Thyroid gland (tissue), 4 donors: ENCODE results near the gene SLC51B. TPM values are rescaled to one million over a fixed set of nuclear protein-coding genes. Genes with fewer than 3 reads are reported as not detected.

ENCODE experiments used
- DNase-seq, 2 donors: peaks; one replicate each; pipeline ENCODE4 v3.0.0-alpha.2; 2019
- H3K27ac ChIP-seq, 3 donors: fragments of 200-600 bp; sonication (generic); 1 replicate in 2 of 3; 2 replicates in 1 of 3; pipeline ENCODE4 v1.5.1; 2016 to 2019; ENCODE audit warnings: mild to moderate bottlenecking in 1 of 3, moderate library complexity in 1 of 3
- H3K27me3 ChIP-seq: fragments of 200-600 bp; sonication (generic); one replicate; pipeline ENCODE4 v1.5.1; 2019
- H3K36me3 ChIP-seq, 2 donors: fragments of 200-600 bp; sonication (generic); one replicate each; pipeline ENCODE4 v1.5.1; 2016 to 2019
- H3K4me1 ChIP-seq, 2 donors: fragments of 200-600 bp; sonication (generic); one replicate each; pipeline ENCODE4 v1.5.1; 2017 to 2019
- H3K4me3 ChIP-seq, 3 donors: fragments of 200-600 bp; sonication (generic); replicated peaks in 1 of 3; 1 replicate in 2 of 3; 2 replicates in 1 of 3; pipeline ENCODE4 v1.5.1; 2016; ENCODE audit warnings: mild to moderate bottlenecking in 1 of 3
- H3K9me3 ChIP-seq: fragments of 200-600 bp; sonication (generic); one replicate; pipeline ENCODE4 v1.5.1; 2017
- CTCF ChIP-seq, 6 experiments: fragments of 200-600 bp in 3 of 6; fragments of 450-650 bp in 3 of 6; sonication (generic) in 3 of 6; IDR thresholded peaks; one replicate each; pipeline ENCODE4 v1.5.1; 2016 to 2019; ENCODE audit warnings: antibody characterized with exemption in 6 of 6, mild to moderate bottlenecking in 2 of 6, inconsistent platforms in 1 of 6, moderate library complexity in 1 of 6
- POLR2A ChIP-seq, 2 donors: fragments of 450-650 bp; IDR thresholded peaks; one replicate each; pipeline ENCODE4 v1.6.1; 2017; ENCODE audit warnings: antibody characterized with exemption in 2 of 2, mild to moderate bottlenecking in 2 of 2, moderate library complexity in 1 of 2
- WGBS, 2 donors: methylation state at CpG; one replicate each; pipeline ENCODE4 v1.1.5; 2017; 5-methylcytosine and 5-hydroxymethylcytosine counted together
- intact Hi-C: fragments of 100-400 bp; cut with DNase I; formaldehyde crosslinking; loops from one replicate; pipeline ENCODE4 v1.15.1; 2023
- total RNA-seq, 4 donors: library from RNA; depleted of rRNA; stranded (reverse); fragments of >200 nt; gene quantifications; one replicate each; pipeline ENCODE4 v1.2.3, GENCODE V29; 2016

The SLC51B gene
- total RNA-seq, 4 donors from 2014 or later: not detected

GRCh38 chr15:65082303-65082953 lies 37.2 kb downstream of the SLC51B start:
- Histone ChIP-seq H3K9me3 (no peaks in the 10 kb centered on the region), H3K27me3 (no peaks in the 10 kb centered on the region), H3K36me3 (no peaks in the 10 kb centered on the region), H3K4me1 (peaks cover 45 to 77% of the 10 kb centered on the region in 2 donors), H3K27ac (peak overlapping the region in 2 of 3 donors; percentile 60 to 69), H3K4me3 (no peak overlapping the region)
- TF ChIP-seq POLR2A (IDR thresholded peaks at IDR 0.05) (no peak), CTCF (IDR thresholded peaks at IDR 0.05) (no peak)
- intact Hi-C loops: no loop called here
- peak in 1 of 2 donors; percentile 33 for DNase-seq
- WGBS, 2 donors: 49 to 58% methylated on average over 7 of the region's 7 CpGs

GRCh38 chr15:65083262-65083701 lies 38.1 kb downstream of the SLC51B start:
- WGBS, 2 donors: 48 to 55% methylated on average over 7 of the region's 7 CpGs
- Histone ChIP-seq H3K9me3 (no peaks in the 10 kb centered on the region), H3K27me3 (no peaks in the 10 kb centered on the region), H3K27ac (peak overlapping the region in 1 of 3 donors; percentile 60), H3K4me3 (no peak overlapping the region), H3K4me1 (peaks cover 54 to 77% of the 10 kb centered on the region in 2 donors), H3K36me3 (no peaks in the 10 kb centered on the region)
- TF ChIP-seq POLR2A (IDR thresholded peaks at IDR 0.05) (no peak), CTCF (IDR thresholded peaks at IDR 0.05) (peak in 1 of 6 experiments; percentile 10)
- no peak for DNase-seq
- intact Hi-C loops: no loop called here

DNA sequence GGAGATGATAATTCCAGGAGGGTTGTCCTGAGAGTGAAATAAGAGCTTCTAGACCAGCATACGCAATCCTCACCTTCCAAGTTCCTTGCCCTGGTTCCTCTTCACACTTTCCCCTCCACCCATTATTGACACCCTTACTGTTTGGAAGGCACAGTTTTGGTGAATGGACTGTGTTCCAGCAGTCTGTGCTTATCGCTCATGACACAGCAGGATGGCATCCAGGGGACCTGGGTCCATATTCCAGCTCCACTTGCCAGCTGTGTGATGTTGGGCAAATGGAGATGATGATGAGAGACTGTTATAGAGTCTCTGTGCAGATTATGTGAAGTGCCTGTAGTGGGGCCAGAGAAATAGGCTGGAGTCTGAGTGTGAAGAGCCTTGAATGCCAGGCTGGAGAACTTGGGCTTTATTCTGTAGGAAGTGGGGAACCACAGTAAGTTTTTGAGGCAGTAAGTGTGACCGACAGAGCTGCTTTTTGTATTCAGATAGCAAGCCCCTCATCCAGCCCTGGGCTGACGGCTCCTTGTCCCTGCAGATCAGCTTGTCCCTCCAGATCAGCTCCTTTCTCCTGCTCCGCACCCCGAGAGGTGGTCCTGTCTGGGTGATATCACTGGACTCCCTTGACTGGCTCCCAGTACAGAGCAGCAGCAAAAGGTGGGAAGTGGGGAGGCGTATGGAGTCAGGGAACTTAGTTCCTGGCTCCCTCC lies 39.5 kb downstream of the SLC51B start:
- intact Hi-C loops: no loop called here

GRCh38 chr15:65085207-65085753 lies 40.1 kb downstream of the SLC51B start:
- Histone ChIP-seq H3K27me3 (no peaks in the 10 kb centered on the region), H3K4me3 (no peak overlapping the region), H3K27ac (peak overlapping the region; percentile 84 to 97 (median 89)), H3K4me1 (peaks cover 71 to 97% of the 10 kb centered on the region in 2 donors), H3K9me3 (no peaks in the 10 kb centered on the region), H3K36me3 (no peaks in the 10 kb centered on the region)
- peak; percentile 75 to 78 for DNase-seq
- TF ChIP-seq POLR2A (IDR thresholded peaks at IDR 0.05) (peak in 1 of 2 donors; percentile 2), CTCF (IDR thresholded peaks at IDR 0.05) (no peak)
- intact Hi-C loops: no loop called here
- 65 to 73% methylated on average over 5 to 8 of the region's 8 CpGs for WGBS, 2 donors

More for the DNA sequence above, 39.5 kb downstream of the SLC51B start:
- H3K9me3 ChIP-seq: no peaks in the 10 kb centered on the region
- no peak for TF ChIP-seq CTCF (IDR thresholded peaks at IDR 0.05)
- TF ChIP-seq POLR2A (IDR thresholded peaks at IDR 0.05): no peak
- H3K27ac ChIP-seq: peak overlapping the region; percentile 11 to 97 (median 84)
- no peaks in the 10 kb centered on the region for H3K36me3 ChIP-seq
- DNase-seq: no peak
- WGBS, 2 donors: 88% methylated on average over 7 of the region's 7 CpGs
- no peak overlapping the region for H3K4me3 ChIP-seq
- H3K4me1 ChIP-seq: peaks cover 67 to 91% of the 10 kb centered on the region in 2 donors
- no peaks in the 10 kb centered on the region for H3K27me3 ChIP-seq
